Vagina (tissue), 2 donors: ENCODE data around the gene PRPF6. TPM values are rescaled to one million over a fixed set of nuclear protein-coding genes. Genes with fewer than 3 reads are reported as not detected.
A peak's percentile ranks its signal among the peaks of the same experiment; 100 is the strongest.

Experiments used
- DNase-seq, 2 donors: peaks; one replicate each; pipeline ENCODE4 v3.0.0-alpha.2; 2017; ENCODE audit errors: extremely low spot score in 2 of 2
- H3K27ac ChIP-seq: fragments of 200-600 bp; sonication (generic); one replicate; pipeline ENCODE4 v1.5.1; 2019
- H3K27me3 ChIP-seq: fragments of 200-600 bp; sonication (generic); one replicate; pipeline ENCODE4 v1.5.1; 2019
- H3K36me3 ChIP-seq, 2 donors: fragments of 200-600 bp; sonication (generic); one replicate each; pipeline ENCODE4 v1.5.1; 2017 to 2019
- H3K4me1 ChIP-seq: fragments of 200-600 bp; sonication (generic); one replicate; pipeline ENCODE4 v1.5.1; 2019
- H3K4me3 ChIP-seq, 2 donors: fragments of 200-600 bp; sonication (generic); 1 replicate in 1 of 2; 2 replicates in 1 of 2; pipeline ENCODE4 v1.5.1; 2016 to 2019
- H3K9me3 ChIP-seq: fragments of 200-600 bp; sonication (generic); one replicate; pipeline ENCODE4 v1.5.1; 2019
- CTCF ChIP-seq, 3 experiments: fragments of 450-650 bp in 2 of 3; fragments of 200-600 bp in 1 of 3; sonication (generic) in 1 of 3; IDR thresholded peaks; one replicate each; pipeline ENCODE4 v1.5.1; 2017 to 2019; ENCODE audit warnings: antibody characterized with exemption in 3 of 3, mild to moderate bottlenecking in 2 of 3, moderate library complexity in 2 of 3
- POLR2A ChIP-seq, 2 donors: fragments of 450-650 bp; IDR thresholded peaks; one replicate each; pipeline ENCODE4 v1.6.1; 2017; ENCODE audit warnings: antibody characterized with exemption in 2 of 2, mild to moderate bottlenecking in 2 of 2, moderate library complexity in 2 of 2
- POLR2AphosphoS5 ChIP-seq, 2 donors: sonication (generic); formaldehyde crosslinking; IDR thresholded peaks; one replicate each; pipeline ENCODE4 v1.9.0; 2017; ENCODE audit warnings: antibody characterized with exemption in 2 of 2, mild to moderate bottlenecking in 2 of 2, low read depth in 1 of 2; ENCODE audit not compliant: insufficient read depth in 1 of 2
- intact Hi-C: fragments of 100-400 bp; cut with DNase I; formaldehyde crosslinking; loops from one replicate; pipeline ENCODE4 v1.15.1; 2023
- total RNA-seq: library from RNA; depleted of rRNA; stranded (reverse); fragments of >200 nt; gene quantifications from one replicate; pipeline ENCODE4 v1.2.3, GENCODE V29; 2016

The PRPF6 gene
- total RNA-seq, 1 donor from 2014 or later = 50.6 TPM

DNA sequence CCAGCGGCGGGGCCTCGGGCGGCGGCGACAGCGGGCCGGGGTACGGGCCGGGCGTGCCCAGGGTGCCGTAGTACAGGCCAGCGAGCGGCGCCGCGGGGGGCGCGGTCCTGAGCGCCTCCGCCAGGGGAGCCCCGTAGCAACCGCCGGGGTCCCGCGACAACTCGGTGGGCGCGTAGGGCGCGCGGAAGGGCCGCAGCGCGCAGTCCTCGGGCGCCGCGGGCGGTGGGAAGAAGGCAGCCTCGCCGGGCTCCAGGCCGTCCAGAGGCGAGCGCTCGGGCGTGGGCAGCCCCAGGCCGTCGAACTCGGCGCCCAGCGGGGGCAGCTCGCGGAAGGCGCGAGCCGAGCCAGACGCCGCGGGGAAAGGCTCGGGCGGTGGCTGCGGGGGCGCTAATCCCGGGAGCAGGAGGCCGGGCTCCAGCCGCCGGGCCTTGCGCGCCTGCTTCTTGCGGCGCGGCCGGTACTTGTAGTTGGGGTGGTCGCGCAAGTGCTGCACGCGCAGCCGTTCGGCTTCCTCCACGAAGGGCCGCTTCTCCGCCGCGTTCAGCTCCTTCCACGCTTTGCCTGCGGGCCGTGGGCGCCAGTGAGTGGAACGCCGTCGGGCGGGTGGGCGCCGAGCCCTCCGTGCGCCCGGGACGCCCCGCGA, 67.6 kb downstream of the PRPF6 start:
- Histone ChIP-seq H3K36me3 (no peaks in the 10 kb centered on the region), H3K27me3 (peaks cover 8% of the 10 kb centered on the region), H3K4me1 (peaks cover 18% of the 10 kb centered on the region), H3K4me3 (peak overlapping the region; percentile 39 to 42), H3K27ac (no peak overlapping the region), H3K9me3 (no peaks in the 10 kb centered on the region)
- intact Hi-C loops = no loop called here
- no peak for DNase-seq
- TF ChIP-seq POLR2A (IDR thresholded peaks at IDR 0.05) (no peak), CTCF (IDR thresholded peaks at IDR 0.05) (no peak), POLR2AphosphoS5 (IDR thresholded peaks at IDR 0.05; ENCODE audit: insufficient read depth in 1 of 2, low read depth in 1 of 2) (no peak)

- Histone ChIP-seq H3K4me3 (peak within 1 kb of the TSS; percentile 39 to 42), H3K4me1 (peaks cover 20% of the 10 kb centered on the region), H3K27me3 (peaks cover 8% of the 10 kb centered on the region), H3K27ac (no peak within 1 kb of the TSS), H3K9me3 (no peaks in the 10 kb centered on the region), H3K36me3 (no peaks in the 10 kb centered on the region)
- intact Hi-C loops = no loop called here
- TF ChIP-seq POLR2AphosphoS5 (IDR thresholded peaks at IDR 0.05; ENCODE audit: insufficient read depth in 1 of 2, low read depth in 1 of 2) (no peak), POLR2A (IDR thresholded peaks at IDR 0.05) (no peak), CTCF (IDR thresholded peaks at IDR 0.05) (no peak)
- DNase-seq = no peak
Observed at GRCh38 chr20:64049060-64049877, 68.3 kb downstream of the PRPF6 start, which contains the start of gene SOX18. TSS of gene SOX18 (minus strand) at chr20:64049639. CDS start at chr20:64049516, 123 bp downstream.

GRCh38 chr20:64049878-64050260, 68.9 kb downstream of the PRPF6 start:
- Histone ChIP-seq H3K4me3 (peak overlapping the region; percentile 28 to 42), H3K27me3 (peaks cover 8% of the 10 kb centered on the region)
- DNase-seq = no peak

GRCh38 chr20:64050261-64051032, 69.5 kb downstream of the PRPF6 start:
- intact Hi-C loops = no loop called here
- TF ChIP-seq CTCF (IDR thresholded peaks at IDR 0.05) (no peak), POLR2AphosphoS5 (IDR thresholded peaks at IDR 0.05; ENCODE audit: insufficient read depth in 1 of 2, low read depth in 1 of 2) (no peak), POLR2A (IDR thresholded peaks at IDR 0.05) (no peak)
- H3K4me1 ChIP-seq = peaks cover 25% of the 10 kb centered on the region

More at GRCh38 chr20:64049878-64050260, 68.9 kb downstream of the PRPF6 start:
- no peaks in the 10 kb centered on the region for H3K36me3 ChIP-seq
- intact Hi-C loops = no loop called here
- TF ChIP-seq CTCF (IDR thresholded peaks at IDR 0.05) (no peak), POLR2AphosphoS5 (IDR thresholded peaks at IDR 0.05; ENCODE audit: insufficient read depth in 1 of 2, low read depth in 1 of 2) (no peak), POLR2A (IDR thresholded peaks at IDR 0.05) (no peak)
- no peak overlapping the region for H3K27ac ChIP-seq
- H3K9me3 ChIP-seq = no peaks in the 10 kb centered on the region
- peaks cover 20% of the 10 kb centered on the region for H3K4me1 ChIP-seq

More at GRCh38 chr20:64050261-64051032, 69.5 kb downstream of the PRPF6 start:
- H3K36me3 ChIP-seq = no peaks in the 10 kb centered on the region
- peak overlapping the region in 1 of 2 donors; percentile 28 for H3K4me3 ChIP-seq
- peak overlapping the region; percentile 13 for H3K27ac ChIP-seq
- DNase-seq = no peak
- H3K9me3 ChIP-seq = no peaks in the 10 kb centered on the region
- peaks cover 8% of the 10 kb centered on the region for H3K27me3 ChIP-seq
